ENCODE results near the gene SPRED1. TPM values are rescaled to one million over a fixed set of nuclear protein-coding genes. Genes with fewer than 3 reads are reported as not detected.

SPRED1 gene
- total and polyA plus RNA-seq, 9 of the 15 experiments (the other 6 are each of a cell fraction or from before 2014, with no cell fraction given), result 2.8 to 17.4 (median 7.9) TPM

DNA sequence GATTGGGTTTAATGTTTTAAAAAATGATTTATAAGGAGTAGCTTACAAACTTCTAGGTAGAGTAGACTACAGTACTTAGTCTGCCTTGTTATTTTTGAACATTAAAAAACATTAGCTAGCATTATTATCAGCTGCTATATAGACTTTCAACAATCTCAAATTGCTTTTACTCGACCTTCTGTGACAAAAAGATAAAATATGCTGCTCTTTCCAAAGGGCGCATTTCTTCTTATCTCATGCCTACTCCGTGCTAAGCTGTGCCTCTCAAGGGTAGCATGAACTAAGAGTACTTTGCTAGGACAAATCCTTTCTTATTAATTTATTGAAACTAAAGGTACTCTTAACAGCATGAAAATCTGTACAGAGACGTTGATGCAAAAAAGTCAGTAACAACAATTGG, 71.3 kb downstream of the SPRED1 start (continued):
- TF ChIP-seq, protein P1, sequence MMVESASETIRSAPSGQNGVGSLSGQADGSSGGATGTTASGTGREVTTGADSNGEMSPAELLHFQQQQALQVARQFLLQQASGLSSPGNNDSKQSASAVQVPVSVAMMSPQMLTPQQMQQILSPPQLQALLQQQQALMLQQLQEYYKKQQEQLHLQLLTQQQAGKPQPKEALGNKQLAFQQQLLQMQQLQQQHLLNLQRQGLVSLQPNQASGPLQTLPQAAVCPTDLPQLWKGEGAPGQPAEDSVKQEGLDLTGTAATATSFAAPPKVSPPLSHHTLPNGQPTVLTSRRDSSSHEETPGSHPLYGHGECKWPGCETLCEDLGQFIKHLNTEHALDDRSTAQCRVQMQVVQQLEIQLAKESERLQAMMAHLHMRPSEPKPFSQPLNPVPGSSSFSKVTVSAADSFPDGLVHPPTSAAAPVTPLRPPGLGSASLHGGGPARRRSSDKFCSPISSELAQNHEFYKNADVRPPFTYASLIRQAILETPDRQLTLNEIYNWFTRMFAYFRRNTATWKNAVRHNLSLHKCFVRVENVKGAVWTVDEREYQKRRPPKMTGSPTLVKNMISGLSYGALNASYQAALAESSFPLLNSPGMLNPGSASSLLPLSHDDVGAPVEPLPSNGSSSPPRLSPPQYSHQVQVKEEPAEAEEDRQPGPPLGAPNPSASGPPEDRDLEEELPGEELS (CRISPR knock-in tag; IDR thresholded peaks at IDR 0.05; ENCODE audit: borderline replicate concordance), result no peak
- TF ChIP-seq NFE2L1 (tag; IDR thresholded peaks at IDR 0.05; ENCODE audit: borderline replicate concordance, low read depth), result no peak
- no peak for TF ChIP-seq HLTF (IDR thresholded peaks at IDR 0.05)
- no peak for TF ChIP-seq BCL6 (CRISPR knock-in tag; IDR thresholded peaks at IDR 0.05)
- TF ChIP-seq TEAD4 (IDR thresholded peaks at IDR 0.05; ENCODE audit: low read length), result peak; percentile 60
- no peak for TF ChIP-seq TEAD4 (CRISPR knock-in tag; IDR thresholded peaks at IDR 0.05; ENCODE audit: borderline replicate concordance)
- TF ChIP-seq CBFA2T3 (IDR thresholded peaks at IDR 0.05), result peak; percentile 81
- 0 out of 2 replicates have a peak, but pooled peaks have one; percentile 37 for TF ChIP-seq SMARCE1 (IDR thresholded peaks at IDR 0.05)
- TF ChIP-seq NR3C1 (CRISPR knock-in tag; IDR thresholded peaks at IDR 0.05), result no peak
- TF ChIP-seq CBFA2T2 (conservative IDR thresholded peaks at IDR 0.05), result peak; percentile 64
- peak; percentile 11; the same call in 1 of the 2 replicates for TF ChIP-seq C11orf30 (IDR thresholded peaks at IDR 0.05; ENCODE audit: low read depth)
- no peak for TF ChIP-seq MCM2 (IDR thresholded peaks at IDR 0.05; ENCODE audit: low read depth)
- TF ChIP-seq, protein P2, sequence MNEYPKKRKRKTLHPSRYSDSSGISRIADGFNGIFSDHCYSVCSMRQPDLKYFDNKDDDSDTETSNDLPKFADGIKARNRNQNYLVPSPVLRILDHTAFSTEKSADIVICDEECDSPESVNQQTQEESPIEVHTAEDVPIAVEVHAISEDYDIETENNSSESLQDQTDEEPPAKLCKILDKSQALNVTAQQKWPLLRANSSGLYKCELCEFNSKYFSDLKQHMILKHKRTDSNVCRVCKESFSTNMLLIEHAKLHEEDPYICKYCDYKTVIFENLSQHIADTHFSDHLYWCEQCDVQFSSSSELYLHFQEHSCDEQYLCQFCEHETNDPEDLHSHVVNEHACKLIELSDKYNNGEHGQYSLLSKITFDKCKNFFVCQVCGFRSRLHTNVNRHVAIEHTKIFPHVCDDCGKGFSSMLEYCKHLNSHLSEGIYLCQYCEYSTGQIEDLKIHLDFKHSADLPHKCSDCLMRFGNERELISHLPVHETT (CRISPR knock-in tag; conservative IDR thresholded peaks at IDR 0.05 in 1 of 2, IDR thresholded peaks at IDR 0.05 in 1 of 2), result no peak
- peak; percentile 23; the same call in 1 of the 2 replicates for TF ChIP-seq EP300 (IDR thresholded peaks at IDR 0.05; ENCODE audit: low read length)
- peak; percentile 79 for TF ChIP-seq ARID1B (IDR thresholded peaks at IDR 0.05)
- TF ChIP-seq ZFPM2 (CRISPR knock-in tag; IDR thresholded peaks at IDR 0.05), result no peak
- TF ChIP-seq SMARCB1 (IDR thresholded peaks at IDR 0.05; ENCODE audit: insufficient read length, low read depth), result no peak
- no peak for TF ChIP-seq MAZ (CRISPR knock-in tag; conservative IDR thresholded peaks at IDR 0.05 in 1 of 2, IDR thresholded peaks at IDR 0.05 in 1 of 2)
- no peak for TF ChIP-seq ZNF586 (CRISPR knock-in tag; conservative IDR thresholded peaks at IDR 0.05)
- TF ChIP-seq SOX6 (IDR thresholded peaks at IDR 0.05), result peak; percentile 10; the same call in 1 of the 2 replicates
- peak; percentile 67 for TF ChIP-seq DPF2 (IDR thresholded peaks at IDR 0.05)
